ENCODE data around the gene SH3PXD2A. TPM values are rescaled to one million over a fixed set of nuclear protein-coding genes. Genes with fewer than 3 reads are reported as not detected.

SH3PXD2A gene
- total and polyA plus RNA-seq, 10 of the 15 experiments (the other 5 are each of a cell fraction or from before 2014, with no cell fraction given) = 0.63 to 14.0 (median 4.4) TPM

GRCh38 chr10:103734731-103735130, 120.6 kb downstream of the SH3PXD2A start:
- ChIA-PET SMC1A (ENCODE audit: uncharacterized antibody, unreplicated experiment) (no interaction called here), RAD21 (ENCODE audit: unreplicated experiment) (no interaction called here), POLR2A (no interaction called here), CTCF (interaction anchor here (0.7 to 1.6 kb wide), 2 partner anchors 35 to 124 kb away, joined by 3 to 4 read pairs; no protein-coding TSS in a partner anchor)
- Histone ChIP-seq H3K4me3 (no peak overlapping the region), H3K9me3 (replicated peaks; ENCODE audit: control insufficient read depth, insufficient read depth, low read length) (no peaks in the 10 kb centered on the region; the same call in 2 of the 3 replicates), H2AFZ (ENCODE audit: control insufficient read depth, low read depth, low read length) (no peak overlapping the region), H3K4me1 (ENCODE audit: control insufficient read depth, insufficient read depth, low read length) (no peaks in the 10 kb centered on the region), H3K4me2 (ENCODE audit: control insufficient read depth, insufficient read depth) (no peak overlapping the region), H3K9ac (ENCODE audit: control insufficient read depth, insufficient read depth, low read length) (no peak overlapping the region), H4K20me1 (ENCODE audit: control insufficient read depth, insufficient read depth) (no peaks in the 10 kb centered on the region), H3K27me3 (replicated peaks in 1 of 2; ENCODE audit: control insufficient read depth in 2 of 2, insufficient read depth in 2 of 2, low read length in 1 of 2) (peaks cover 0 to 3% of the 10 kb centered on the region in 2 experiments; a peak in 1 of 4 replicates), H3K27ac (ENCODE audit: control insufficient read depth, insufficient read depth) (no peak overlapping the region), H3K79me2 (ENCODE audit: control insufficient read depth, insufficient read depth, low read length) (no peaks in the 10 kb centered on the region), H3K36me3 (ENCODE audit: control insufficient read depth in 2 of 2, insufficient read depth in 2 of 2, low read length in 1 of 2) (no peaks in the 10 kb centered on the region)
- 24% methylated on average over 4 of the region's 4 CpGs for WGBS (ENCODE audit: insufficient coverage, insufficient replicate concordance, low lambda C conversion rate, missing lambda C conversion rate)
- TF ChIP-seq GABPA (IDR thresholded peaks at IDR 0.05; ENCODE audit: low read depth) (no peak), RAD51 (IDR thresholded peaks at IDR 0.05) (no peak), ATF3 (IDR thresholded peaks at IDR 0.05; ENCODE audit: borderline replicate concordance, extremely low read depth, low read depth, low read length) (no peak), JUND (IDR thresholded peaks at IDR 0.05; ENCODE audit: low read depth, low read length) (no peak), SPI1 (IDR thresholded peaks at IDR 0.05; ENCODE audit: borderline replicate concordance, insufficient read depth, low read depth, low read length) (no peak)
- DNase-seq (ENCODE audit: low read depth, low spot score) (no peak), ATAC-seq (no peak), FAIRE-seq (no peak)
- in situ Hi-C loops (cut with MboI) (no loop called here), intact Hi-C loops (cut with micrococcal nuclease; ENCODE audit: unreplicated experiment) (no loop called here)
- no TSS peak for BruUV-seq (replicated peaks)

- DNase-seq (ENCODE audit: low read depth, low spot score) = no peak
- Histone ChIP-seq H3K79me2 (ENCODE audit: control insufficient read depth, insufficient read depth, low read length) (no peaks in the 10 kb centered on the region), H3K9ac (ENCODE audit: control insufficient read depth, insufficient read depth, low read length) (no peak overlapping the region), H3K27ac (ENCODE audit: control insufficient read depth, insufficient read depth) (no peak overlapping the region), H3K36me3 (ENCODE audit: control insufficient read depth in 2 of 2, insufficient read depth in 2 of 2, low read length in 1 of 2) (no peaks in the 10 kb centered on the region), H3K27me3 (replicated peaks in 1 of 2; ENCODE audit: control insufficient read depth in 2 of 2, insufficient read depth in 2 of 2, low read length in 1 of 2) (peaks cover 0 to 3% of the 10 kb centered on the region in 2 experiments; a peak in 2 of 4 replicates), H4K20me1 (ENCODE audit: control insufficient read depth, insufficient read depth) (no peaks in the 10 kb centered on the region), H3K4me3 (no peak overlapping the region), H3K4me2 (ENCODE audit: control insufficient read depth, insufficient read depth) (no peak overlapping the region), H3K9me3 (replicated peaks; ENCODE audit: control insufficient read depth, insufficient read depth, low read length) (no peaks in the 10 kb centered on the region; the same call in 2 of the 3 replicates), H2AFZ (ENCODE audit: control insufficient read depth, low read depth, low read length) (no peak overlapping the region), H3K4me1 (ENCODE audit: control insufficient read depth, insufficient read depth, low read length) (no peaks in the 10 kb centered on the region)
- ChIA-PET POLR2A (no interaction called here), SMC1A (ENCODE audit: uncharacterized antibody, unreplicated experiment) (interaction anchor here (1.1 to 1.9 kb wide), 3 partner anchors 19 to 104 kb away, joined by 3 to 5 read pairs (median 3); no protein-coding TSS in a partner anchor), CTCF (interaction anchor here (0.6 to 1.5 kb wide), 3 partner anchors 20 to 153 kb away, joined by 3 to 6 read pairs (median 5); no protein-coding TSS in a partner anchor), RAD21 (ENCODE audit: unreplicated experiment) (interaction anchor here (0.6 to 0.9 kb wide), 2 partner anchors 20 to 361 kb away, joined by 3 to 4 read pairs; no protein-coding TSS in a partner anchor)
- in situ Hi-C loops (cut with MboI) = no loop called here
- intact Hi-C loops (cut with micrococcal nuclease; ENCODE audit: unreplicated experiment) = no loop called here
- ATAC-seq = no peak
- no peak for FAIRE-seq
- BruUV-seq (replicated peaks) = no TSS peak
- TF ChIP-seq RUNX3 (IDR thresholded peaks at IDR 0.05; ENCODE audit: low read length) = no peak
- TF ChIP-seq ZNF24 (IDR thresholded peaks at IDR 0.05) = no peak
- TF ChIP-seq GATAD2B (conservative IDR thresholded peaks at IDR 0.05; ENCODE audit: low read depth) = no peak
- no peak for TF ChIP-seq BACH1 (IDR thresholded peaks at IDR 0.05; ENCODE audit: borderline replicate concordance)
- TF ChIP-seq, protein P1, sequence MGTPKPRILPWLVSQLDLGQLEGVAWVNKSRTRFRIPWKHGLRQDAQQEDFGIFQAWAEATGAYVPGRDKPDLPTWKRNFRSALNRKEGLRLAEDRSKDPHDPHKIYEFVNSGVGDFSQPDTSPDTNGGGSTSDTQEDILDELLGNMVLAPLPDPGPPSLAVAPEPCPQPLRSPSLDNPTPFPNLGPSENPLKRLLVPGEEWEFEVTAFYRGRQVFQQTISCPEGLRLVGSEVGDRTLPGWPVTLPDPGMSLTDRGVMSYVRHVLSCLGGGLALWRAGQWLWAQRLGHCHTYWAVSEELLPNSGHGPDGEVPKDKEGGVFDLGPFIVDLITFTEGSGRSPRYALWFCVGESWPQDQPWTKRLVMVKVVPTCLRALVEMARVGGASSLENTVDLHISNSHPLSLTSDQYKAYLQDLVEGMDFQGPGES (IDR thresholded peaks at IDR 0.05) = no peak
- TF ChIP-seq ELK1 (IDR thresholded peaks at IDR 0.05; ENCODE audit: low read depth, low read length) = no peak
- TF ChIP-seq CBFB (IDR thresholded peaks at IDR 0.05; ENCODE audit: low read depth) = no peak
- no peak for TF ChIP-seq SUZ12 (IDR thresholded peaks at IDR 0.05; ENCODE audit: unreplicated experiment)
- WGBS (ENCODE audit: insufficient coverage, insufficient replicate concordance, low lambda C conversion rate, missing lambda C conversion rate) = 64% methylated on average over 6 of the region's 6 CpGs
These were observed 122.3 kb downstream of the SH3PXD2A start for GRCh38 chr10:103733045-103733419.

Measured in GM12878 (cell line).